ENCODE results near the gene ADCY3. TPM values are rescaled to one million over a fixed set of nuclear protein-coding genes. Genes with fewer than 3 reads are reported as not detected.
"Not testable (repeated sequence)": the region's sequence is repeated elsewhere in the genome, so short reads cannot be mapped to it uniquely, and the experiment has no call there.

ADCY3 gene
- total RNA-seq, 1 experiment from 2014 or later, result 11.3 TPM

DNA sequence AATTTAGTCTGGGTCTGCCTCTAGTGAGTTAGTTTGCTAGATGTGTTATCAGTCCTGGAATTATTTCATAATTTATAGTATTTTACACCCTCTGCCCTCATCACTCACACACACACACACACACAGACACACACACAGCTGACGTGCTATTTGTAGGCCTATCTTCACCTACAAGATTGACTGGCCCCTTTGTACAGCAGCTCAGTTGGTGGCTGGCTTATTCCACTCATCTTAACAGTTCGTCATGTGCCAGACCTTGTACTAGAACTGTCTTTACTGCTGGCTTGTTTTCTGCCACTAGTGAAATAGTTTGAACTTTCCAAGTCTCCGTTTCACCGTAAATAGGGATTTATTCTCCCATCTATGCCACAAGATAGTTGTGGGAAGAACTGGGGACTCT lies 105.5 kb downstream of the ADCY3 start:
- no peak for DNase-seq (ENCODE audit: low spot score)

GRCh38 chr2:24813691-24814137 lies 106.3 kb downstream of the ADCY3 start:
- DNase-seq (ENCODE audit: low spot score), result no peak

DNA sequence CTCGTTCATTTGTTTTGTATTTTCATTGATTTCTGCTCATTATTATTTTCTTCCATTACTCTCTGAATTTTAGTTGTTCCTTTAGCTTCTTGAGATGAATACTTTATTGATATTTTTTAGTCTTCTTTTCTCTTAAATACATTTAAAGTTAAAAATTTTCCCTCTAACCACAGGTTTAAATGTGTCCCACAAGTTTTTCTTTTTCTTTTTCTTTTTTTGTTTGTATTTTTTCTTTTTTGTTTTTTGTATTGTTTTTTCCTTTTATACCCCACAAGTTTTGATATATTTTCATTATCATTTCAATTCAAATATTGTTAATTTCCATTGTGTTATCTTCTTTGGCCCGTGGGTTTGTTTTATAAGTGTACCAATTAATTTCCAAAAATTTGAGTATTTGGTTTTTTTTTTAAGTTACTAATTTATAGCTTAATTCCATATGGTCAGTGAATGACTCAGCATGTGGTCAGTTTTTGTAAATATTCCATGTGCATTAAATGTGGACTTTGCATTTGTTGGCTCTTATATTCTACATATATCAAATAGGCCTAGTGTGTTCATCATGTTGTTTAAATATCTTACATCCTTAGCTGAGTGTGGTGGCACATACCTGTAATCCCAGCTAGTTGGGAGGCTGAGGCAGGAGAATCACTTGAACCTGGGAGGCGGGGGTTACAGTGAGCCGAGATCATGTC lies 110.6 kb downstream of the ADCY3 start:
- no peak for DNase-seq (ENCODE audit: low spot score)

DNA sequence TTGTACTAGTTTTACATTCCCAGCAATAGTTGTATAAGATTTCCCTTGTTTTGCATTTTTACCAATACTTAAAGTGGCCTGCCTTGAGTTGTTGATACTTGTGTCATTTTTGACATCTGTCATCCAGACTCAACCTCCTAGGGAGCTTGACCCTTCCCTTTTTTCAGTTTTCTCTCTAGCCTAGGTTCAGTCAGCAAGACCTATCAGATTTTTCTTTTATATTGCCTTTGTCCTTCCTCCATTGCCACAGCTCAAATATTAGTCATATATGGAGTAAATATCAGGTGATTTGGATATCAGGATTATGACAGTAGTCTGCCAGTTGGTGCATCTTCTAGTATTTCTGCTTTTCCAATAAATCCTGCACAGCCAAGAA lies 113.4 kb downstream of the ADCY3 start:
- no peak for DNase-seq (ENCODE audit: low spot score)

DNA sequence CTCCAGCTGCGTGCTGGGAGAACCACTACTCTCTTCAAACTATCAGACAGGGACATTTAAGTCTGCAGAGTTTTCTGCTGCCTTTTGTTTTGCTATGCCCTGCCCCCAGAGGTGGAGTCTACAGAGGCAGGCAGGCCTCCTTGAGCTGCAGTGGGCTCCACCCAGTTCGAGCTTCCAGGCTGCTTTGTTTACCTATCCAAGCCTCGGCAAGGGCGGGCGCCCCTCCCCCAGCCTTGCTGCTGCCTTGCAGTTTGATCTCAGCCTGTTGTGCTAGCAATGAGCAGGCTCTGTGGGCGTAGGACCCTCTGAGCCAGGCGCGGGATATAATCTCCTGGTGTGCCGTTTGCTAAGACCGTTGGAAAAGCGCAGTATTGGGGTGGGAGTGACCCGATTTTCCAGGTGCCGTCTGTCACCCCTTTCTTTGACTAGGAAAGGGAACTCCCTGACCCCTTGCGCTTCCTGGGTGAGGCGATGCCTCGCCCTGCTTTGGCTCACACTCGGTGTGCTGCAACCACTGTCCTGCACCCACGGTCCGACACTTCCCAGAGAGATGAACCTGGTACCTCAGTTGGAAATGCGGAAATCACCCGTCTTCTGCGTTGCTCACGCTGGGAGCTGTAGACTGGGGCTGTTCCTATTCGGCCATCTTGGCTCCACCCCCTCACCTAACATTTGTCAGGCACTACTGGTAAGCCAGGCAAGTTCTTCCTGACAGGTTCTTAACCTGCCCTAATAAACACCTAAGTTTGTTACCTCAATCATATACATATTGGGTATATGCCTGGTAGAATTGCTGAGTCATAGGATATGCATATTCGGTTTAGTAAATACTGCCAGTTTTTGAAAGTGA lies 114.0 kb downstream of the ADCY3 start:
- not testable (repeated sequence) for DNase-seq (ENCODE audit: low spot score)

DNA sequence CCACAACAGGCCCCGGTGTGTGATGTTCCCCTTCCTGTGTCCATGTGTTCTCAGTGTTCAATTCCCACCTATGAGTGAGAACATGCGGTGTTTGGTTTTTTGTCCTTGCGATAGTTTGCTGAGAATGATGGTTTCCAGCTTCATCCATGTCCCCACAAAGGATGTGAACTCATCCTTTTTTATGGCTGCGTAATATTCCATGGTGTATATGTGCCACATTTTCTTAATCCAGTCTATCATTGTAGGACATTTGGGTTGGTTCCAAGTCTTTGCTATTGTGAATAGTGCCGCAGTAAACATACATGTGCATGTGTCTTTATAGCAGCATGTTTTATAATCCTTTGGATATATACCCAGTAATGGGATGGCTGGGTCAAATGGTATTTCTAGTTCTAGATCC lies 119.5 kb downstream of the ADCY3 start:
- DNase-seq (ENCODE audit: low spot score), result not testable (repeated sequence)

DNA sequence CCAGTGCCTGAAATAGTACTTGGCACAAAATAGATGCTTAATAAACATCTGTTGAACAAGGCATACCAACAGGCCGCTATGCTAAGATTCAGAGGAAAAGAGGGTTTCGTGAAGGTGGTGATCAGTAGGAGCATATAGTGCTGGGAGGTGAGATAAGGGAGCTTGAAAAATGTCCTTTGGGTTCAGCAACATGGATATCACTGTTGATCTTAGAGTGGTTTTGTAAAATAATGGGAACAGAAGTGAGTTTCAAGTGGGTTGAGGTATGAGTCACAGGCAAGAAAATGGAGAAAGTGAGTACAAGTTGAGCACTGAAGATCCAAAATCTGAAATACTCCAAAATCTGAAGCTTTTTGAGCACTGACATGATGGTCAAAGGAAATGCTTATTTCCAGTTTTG lies 122.4 kb downstream of the ADCY3 start:
- no peak for DNase-seq (ENCODE audit: low spot score)

DNA sequence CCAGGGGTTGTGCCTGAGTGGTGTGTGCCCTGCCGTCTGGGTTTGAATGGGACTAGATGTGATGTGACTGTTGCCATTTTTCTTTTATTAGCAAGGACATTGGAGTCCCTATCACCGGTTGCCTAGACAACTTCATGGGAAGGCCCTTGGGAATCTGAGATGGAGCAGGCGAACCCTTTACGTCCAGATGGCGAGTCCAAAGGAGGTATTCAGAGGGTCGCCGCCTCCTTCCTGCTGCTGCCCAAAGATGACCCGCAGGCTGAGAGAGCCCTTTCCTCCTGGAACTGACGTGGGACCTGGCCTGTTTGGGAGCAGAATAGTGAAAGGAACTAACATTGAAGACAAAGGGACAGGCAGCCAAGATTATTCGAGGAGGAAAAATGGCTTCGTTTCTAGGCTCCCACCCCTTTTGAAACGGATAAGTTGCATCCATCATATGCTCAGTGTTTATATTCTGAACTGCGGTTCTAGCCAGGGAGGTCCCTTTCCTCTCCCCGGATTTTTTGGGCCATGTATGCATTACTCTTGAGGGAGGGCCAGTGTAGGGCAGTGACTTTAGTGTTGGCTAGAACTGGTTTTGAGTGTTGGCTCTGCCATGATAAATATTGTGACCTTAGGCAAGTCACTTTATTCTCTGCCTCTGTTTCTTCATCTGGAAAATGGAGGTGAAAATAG lies 126.1 kb downstream of the ADCY3 start:
- DNase-seq (ENCODE audit: low spot score), result no peak

- DNase-seq (ENCODE audit: low spot score), result peak; percentile 88
Observed at GRCh38 chr2:24792874-24793760, 126.9 kb downstream of the ADCY3 start, which contains the start of the genes CENPO and PTRHD1. CENPO (plus strand) TSS chr2:24793425; CDS start chr2:24793920, 495 bp downstream. PTRHD1 (minus strand) TSS chr2:24793391; CDS start chr2:24793377, 14 bp downstream.

- no peak for DNase-seq (ENCODE audit: low spot score)
Observed at GRCh38 chr2:24792542-24792873, 127.5 kb downstream of the ADCY3 start.

DNA sequence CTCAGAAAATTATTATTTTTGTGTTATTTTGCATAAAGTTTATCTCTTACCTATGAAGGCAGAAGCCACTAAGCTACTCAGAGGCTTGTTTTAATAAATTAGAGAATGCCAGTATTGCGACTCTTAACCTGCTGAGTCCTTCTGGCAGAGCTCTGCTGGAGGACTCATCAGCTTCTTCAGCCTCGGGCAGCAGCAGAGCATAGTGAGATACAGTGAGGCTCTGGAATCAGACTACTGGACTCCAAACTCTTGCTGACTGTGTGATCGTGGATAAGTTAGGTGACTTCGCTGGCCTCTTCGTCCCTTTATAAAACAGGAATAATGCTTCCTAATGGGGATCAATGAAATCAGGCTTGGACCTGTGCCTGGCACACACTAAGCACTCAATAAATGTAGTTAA lies 128.6 kb downstream of the ADCY3 start:
- no peak for DNase-seq (ENCODE audit: low spot score)

DNA sequence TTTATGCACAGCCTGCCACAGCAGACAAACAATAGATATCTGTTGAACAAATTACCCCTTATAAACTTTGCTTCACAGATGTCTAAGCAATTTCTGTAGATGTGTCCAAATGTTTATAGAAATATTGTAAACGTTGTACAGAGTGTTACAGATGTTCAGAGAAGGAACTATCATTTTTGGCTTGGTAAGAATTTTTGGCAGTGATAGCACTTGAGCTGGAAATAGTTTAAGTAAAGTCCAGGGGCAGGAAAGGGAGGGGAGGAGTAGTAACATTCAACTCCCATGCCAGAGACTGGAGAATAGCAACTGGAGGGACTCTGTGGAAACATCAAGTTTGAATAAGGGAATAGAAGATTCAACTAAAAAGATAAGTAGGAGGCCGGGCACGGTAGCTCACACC lies 131.2 kb downstream of the ADCY3 start:
- DNase-seq (ENCODE audit: low spot score), result no peak

- DNase-seq (ENCODE audit: low spot score), result no peak
Observed at GRCh38 chr2:24787532-24787931, 132.5 kb downstream of the ADCY3 start.

- DNase-seq (ENCODE audit: low spot score), result no peak
Observed at GRCh38 chr2:24785671-24786321, 134.2 kb downstream of the ADCY3 start.

DNA sequence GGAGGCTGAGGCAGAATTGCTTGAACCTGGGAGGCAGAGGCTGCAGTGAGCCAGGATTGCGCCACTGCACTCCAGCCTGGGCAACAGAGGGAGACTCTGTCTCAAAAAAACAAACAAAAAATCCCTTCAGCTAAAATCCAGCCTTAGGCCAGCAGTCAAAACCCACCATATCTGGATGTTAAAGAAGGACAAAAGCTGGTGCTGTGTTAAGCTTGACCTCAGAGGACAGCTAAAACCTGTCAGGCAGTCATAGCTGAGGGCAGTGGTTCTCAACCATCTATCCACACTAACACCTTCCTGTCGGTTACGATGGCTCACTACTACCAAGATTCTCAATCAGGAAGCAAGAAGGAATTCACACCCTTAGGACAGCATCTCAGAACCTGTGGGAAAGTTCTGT lies 136.4 kb downstream of the ADCY3 start:
- DNase-seq (ENCODE audit: low spot score), result no peak

- DNase-seq (ENCODE audit: low spot score), result no peak
Observed at GRCh38 chr2:24779116-24779515, 140.9 kb downstream of the ADCY3 start.

- no peak for DNase-seq (ENCODE audit: low spot score)
Observed at GRCh38 chr2:24774373-24774772, 145.7 kb downstream of the ADCY3 start.

GRCh38 chr2:24771764-24772586 lies 148.1 kb downstream of the ADCY3 start:
- DNase-seq (ENCODE audit: low spot score), result no peak

GRCh38 chr2:24771061-24771460 lies 149.0 kb downstream of the ADCY3 start:
- no peak for DNase-seq (ENCODE audit: low spot score)
